HCT116 (cell line): ENCODE results near the gene SSH2.

ENCODE experiments used
- CTCF ChIP-seq, 3 experiments: fragments of 200-600 bp in 1 of 3; sonication (generic) in 1 of 3; IDR thresholded peaks in 2 of 3; conservative IDR thresholded peaks in 1 of 3; 2 replicates each; pipeline ENCODE4 v1.5.1; 2012 to 2017; ENCODE audit warnings: low read depth in 2 of 3, low read length in 2 of 3, antibody characterized with exemption in 1 of 3, borderline replicate concordance in 1 of 3, control low read depth in 1 of 3, mild to moderate bottlenecking in 1 of 3, mixed read lengths in 1 of 3, mixed run types in 1 of 3, moderate library complexity in 1 of 3; ENCODE audit not compliant: insufficient read depth in 1 of 3
- EZH2phosphoT487 ChIP-seq: fragments of 200-600 bp; IDR thresholded peaks from 2 replicates; pipeline ENCODE4 v1.6.1; 2018; ENCODE audit warnings: antibody characterized with exemption, borderline replicate concordance
- MAX ChIP-seq: IDR thresholded peaks from 2 replicates; pipeline ENCODE4 v1.6.1; 2012

GRCh38 chr17:29612094-29612403 lies 318.0 kb downstream of the SSH2 start:
- TF ChIP-seq CTCF (IDR thresholded peaks at IDR 0.05 in 2 of 3, conservative IDR thresholded peaks at IDR 0.05 in 1 of 3; ENCODE audit: borderline replicate concordance in 1 of 3, insufficient read depth in 1 of 3, low read depth in 2 of 3, low read length in 2 of 3): no peak
- no peak for TF ChIP-seq EZH2phosphoT487
- no peak for TF ChIP-seq MAX
